Metanephros (tissue), 1 donor: Measurements from ENCODE around the gene CASP4. TPM values are rescaled to one million over a fixed set of nuclear protein-coding genes. Genes with fewer than 3 reads are reported as not detected.

Experiments
- total RNA-seq: library from RNA; depleted of rRNA; stranded (reverse); fragments of >200 nt; gene quantifications from one replicate; pipeline ENCODE4 v1.2.3, GENCODE V29; 2014

Gene CASP4
- total RNA-seq, result 26.9 TPM

GRCh38 chr11:104968355-104968855, at the start of gene CASP4:
TSS of gene CASP4 (minus strand) at chr11:104968574. CDS start at chr11:104968525, 49 bp downstream.

GRCh38 chr11:104897891-104898684, 70.3 kb downstream of the CASP4 start, which contains the start of gene CASP12:
TSS of gene CASP12 (minus strand) at chr11:104898460.

Other genes with a start within 250 kb of the CASP4 start
- 0.23 TPM for gene CASP12, start 70.1 kb downstream of the CASP4 start, total RNA-seq
- gene CASP5, start 54.6 kb upstream of the CASP4 start, total RNA-seq, result not detected
- 6.2 TPM for gene CASP1, start 66.6 kb upstream of the CASP4 start, total RNA-seq
- 1.8 TPM for gene CARD16, start 76.8 kb upstream of the CASP4 start, total RNA-seq
- gene CARD18, start 171.2 kb upstream of the CASP4 start, total RNA-seq, result not detected